ENCODE measurements around the gene HPSE2. TPM values are rescaled to one million over a fixed set of nuclear protein-coding genes. Genes with fewer than 3 reads are reported as not detected.

The HPSE2 gene
- total and polyA plus RNA-seq, 2 experiments from 2014 or later = 0.10 to 0.24 TPM

GRCh38 chr10:99119258-99119748, 116.3 kb downstream of the HPSE2 start:
- ATAC-seq = no peak
- peaks cover 8% of the 10 kb centered on the region for H3K36me3 Mint-ChIP-seq (ENCODE audit: low read depth)
- no peak for TF ChIP-seq ZNF114 (CRISPR knock-in tag; IDR thresholded peaks at IDR 0.05)
- TF ChIP-seq ZNF331 (CRISPR knock-in tag; IDR thresholded peaks at IDR 0.05; ENCODE audit: low read depth) = no peak
- no peak for TF ChIP-seq ZNF462 (CRISPR knock-in tag; IDR thresholded peaks at IDR 0.05)
- TF ChIP-seq CREB1 (CRISPR knock-in tag; IDR thresholded peaks at IDR 0.05; ENCODE audit: low read depth) = no peak
- no peak for TF ChIP-seq STAT1 (IDR thresholded peaks at IDR 0.05; ENCODE audit: unreplicated experiment)
- TF ChIP-seq REST (IDR thresholded peaks at IDR 0.05; ENCODE audit: unreplicated experiment) = no peak
- TF ChIP-seq CTCF (conservative IDR thresholded peaks at IDR 0.05; ENCODE audit: low read depth in 2 of 2) = no peak
- no peak for TF ChIP-seq EZH2 (IDR thresholded peaks at IDR 0.05; ENCODE audit: low read depth, unreplicated experiment)
- TF ChIP-seq EZH2phosphoT487 (IDR thresholded peaks at IDR 0.05; ENCODE audit: unreplicated experiment) = no peak
- no peak for TF ChIP-seq JUNB (IDR thresholded peaks at IDR 0.05; ENCODE audit: unreplicated experiment)
- TF ChIP-seq NANOG (IDR thresholded peaks at IDR 0.05; ENCODE audit: borderline replicate concordance) = no peak
- no peak for TF ChIP-seq POLR2AphosphoS5 (IDR thresholded peaks at IDR 0.05; ENCODE audit: low read depth)
- no peak for TF ChIP-seq ETS1 (IDR thresholded peaks at IDR 0.05)

More at GRCh38 chr10:99119258-99119748, 116.3 kb downstream of the HPSE2 start:
- Mint-ChIP-seq H3K27ac (no peak overlapping the region), H3K9me3 (peaks cover 20% of the 10 kb centered on the region), H3K4me1 (no peaks in the 10 kb centered on the region), H3K27me3 (ENCODE audit: insufficient read depth, low read depth, poor library complexity) (peaks cover 4% of the 10 kb centered on the region), H3K4me3 (no peak overlapping the region)
- Histone ChIP-seq H3K36me3 (ENCODE audit: insufficient read depth) (no peaks in the 10 kb centered on the region), H3K4me1 (ENCODE audit: insufficient read depth) (no peaks in the 10 kb centered on the region), H3K27me3 (ENCODE audit: insufficient read depth) (no peaks in the 10 kb centered on the region), H3K9me2 (ENCODE audit: insufficient read depth) (0 out of 2 replicates have a peak, but pooled peaks cover 3% of the 10 kb centered on the region), H2AFZ (no peak overlapping the region), H3F3A (replicated peaks; ENCODE audit: low read depth) (no peaks in the 10 kb centered on the region), H3K27ac (ENCODE audit: low read depth) (no peak overlapping the region), H3K4me2 (no peak overlapping the region), H3K79me2 (replicated peaks; ENCODE audit: insufficient read depth) (no peaks in the 10 kb centered on the region), H3K4me3 (no peak overlapping the region), H4K20me1 (replicated peaks; ENCODE audit: insufficient read depth) (no peaks in the 10 kb centered on the region)
- no peak for DNase-seq (ENCODE audit: low spot score)

All from GM23338 (cell line).